Caco-2 (cell line): ENCODE results near the gene PEX13. TPM values are rescaled to one million over a fixed set of nuclear protein-coding genes. Genes with fewer than 3 reads are reported as not detected.

ENCODE experiments used
- BruUV-seq: library from RNA; stranded (reverse); fragments of 400-500 nt; replicated peaks from 2 replicates; lab custom pipeline; 2021; lab: Mats Ljungman, UMichigan
- CTCF ChIA-PET: fragments of 300-600 bp; sonication (Branson Sonifier 250); formaldehyde crosslinking; loops from one replicate; lab custom pipeline; 2022; ENCODE audit warnings: antibody characterized with exemption; lab: Charles Lee
- POLR2A ChIA-PET: fragments of 300-600 bp; sonication (Branson Sonifier 250); formaldehyde crosslinking; loops from one replicate; lab custom pipeline; 2022; ENCODE audit warnings: antibody characterized with exemption; lab: Charles Lee
- DNase-seq, 2 experiments: peaks; one replicate each; pipeline versions ENCODE4 v3.0.0 to v3.0.0-alpha.2; 2020 to 2022
- H3K27me3 ChIP-seq: replicated peaks from 2 replicates; pipeline ENCODE4 v1.6.0; 2011; ENCODE audit warnings: low read length; ENCODE audit not compliant: control insufficient read depth, insufficient read depth
- H3K36me3 ChIP-seq: 2 replicates; pipeline ENCODE4 v1.5.1; 2011; ENCODE audit warnings: low read length; ENCODE audit not compliant: control insufficient read depth, insufficient read depth
- H3K4me1 ChIP-seq: fragments of 250-450 bp; sonication (Bioruptor Pico); 2 replicates; pipeline ENCODE4 v1.5.1; 2020; ENCODE audit warnings: mild to moderate bottlenecking
- H3K4me3 ChIP-seq: 2 replicates; pipeline ENCODE4 v1.5.1; 2011; ENCODE audit warnings: low read depth, mild to moderate bottlenecking, control low read depth, low read length
- H3K9me3 ChIP-seq: fragments of 250-450 bp; sonication (Bioruptor Pico); 2 replicates; pipeline ENCODE4 v1.5.1; 2020; ENCODE audit warnings: mild to moderate bottlenecking, moderate library complexity
- H3K27ac Mint-ChIP-seq: one replicate; pipeline ENCODE4 v1.8.0; 2022; ENCODE audit warnings: mixed read lengths; ENCODE audit not compliant: unreplicated experiment
- H3K27me3 Mint-ChIP-seq: one replicate; pipeline ENCODE4 v1.8.0; 2022; ENCODE audit warnings: mixed read lengths; ENCODE audit not compliant: insufficient read depth, unreplicated experiment
- H3K36me3 Mint-ChIP-seq: one replicate; pipeline ENCODE4 v1.8.0; 2022; ENCODE audit warnings: mild to moderate bottlenecking, mixed read lengths; ENCODE audit not compliant: insufficient read depth, unreplicated experiment
- H3K4me1 Mint-ChIP-seq: one replicate; pipeline ENCODE4 v1.8.0; 2022; ENCODE audit warnings: low read depth, mixed read lengths; ENCODE audit not compliant: unreplicated experiment
- H3K4me3 Mint-ChIP-seq: one replicate; pipeline ENCODE4 v1.8.0; 2022; ENCODE audit warnings: mild to moderate bottlenecking, moderate library complexity, mixed read lengths; ENCODE audit not compliant: unreplicated experiment
- H3K9me3 Mint-ChIP-seq: one replicate; pipeline ENCODE4 v1.8.0; 2022; ENCODE audit warnings: mixed read lengths; ENCODE audit not compliant: unreplicated experiment
- CTCF ChIP-seq, 2 experiments: fragments of 200-600 bp in 1 of 2; IDR thresholded peaks; 1 replicate in 1 of 2; 2 replicates in 1 of 2; pipeline versions ENCODE4 v1.5.1 to v1.8.0; 2011 to 2022; ENCODE audit warnings: antibody characterized with exemption in 1 of 2, control low read depth in 1 of 2, inconsistent platforms in 1 of 2, low read depth in 1 of 2, low read length in 1 of 2, mild to moderate bottlenecking in 1 of 2, moderate library complexity in 1 of 2; ENCODE audit not compliant: insufficient read depth in 1 of 2, severe bottlenecking in 1 of 2, unreplicated experiment in 1 of 2
- intact Hi-C: fragments of 100-400 bp; cut with micrococcal nuclease; formaldehyde crosslinking; loops from one replicate; pipeline ENCODE4 v1.10.0; 2022; ENCODE audit not compliant: unreplicated experiment
- total RNA-seq: library from RNA; stranded (reverse); gene quantifications from 2 replicates; pipeline ENCODE4 v1.2.3, GENCODE V29; 2022

The PEX13 gene
- total RNA-seq, 1 experiment from 2014 or later: 37.4 TPM

- intact Hi-C loops: no loop called here
- no peaks in the 10 kb centered on the region for H3K27me3 ChIP-seq
- no TSS peak for BruUV-seq
Observed at GRCh38 chr2:60974652-60975051, 42.9 kb upstream of the PEX13 start.

GRCh38 chr2:60976256-60976850 is 41.2 kb upstream of the PEX13 start:
- Histone ChIP-seq H3K9me3 (no peaks in the 10 kb centered on the region), H3K4me1 (no peaks in the 10 kb centered on the region), H3K27me3 (no peaks in the 10 kb centered on the region), H3K4me3 (no peak overlapping the region), H3K36me3 (no peaks in the 10 kb centered on the region)
- Mint-ChIP-seq H3K4me1 (no peaks in the 10 kb centered on the region), H3K4me3 (no peak overlapping the region), H3K27me3 (no peaks in the 10 kb centered on the region), H3K9me3 (no peaks in the 10 kb centered on the region), H3K27ac (no peak overlapping the region), H3K36me3 (no peaks in the 10 kb centered on the region)
- intact Hi-C loops: no loop called here
- DNase-seq: no peak
- no TSS peak for BruUV-seq
- ChIA-PET POLR2A (no interaction called here), CTCF (no interaction called here)
- no peak for TF ChIP-seq CTCF (IDR thresholded peaks at IDR 0.05; ENCODE audit: insufficient read depth in 1 of 2, low read depth in 1 of 2, low read length in 1 of 2, severe bottlenecking in 1 of 2, unreplicated experiment in 1 of 2)

More at GRCh38 chr2:60974652-60975051, 42.9 kb upstream of the PEX13 start:
- H3K36me3 ChIP-seq: no peaks in the 10 kb centered on the region
- no peak overlapping the region for H3K4me3 ChIP-seq
- POLR2A ChIA-PET: no interaction called here
- CTCF ChIA-PET: interaction anchor here (0.7 kb wide), 1 partner anchor 26 kb away, joined by 4 read pairs; no protein-coding TSS in a partner anchor
- H3K27me3 Mint-ChIP-seq: no peaks in the 10 kb centered on the region
- no peak for TF ChIP-seq CTCF (IDR thresholded peaks at IDR 0.05; ENCODE audit: insufficient read depth in 1 of 2, low read depth in 1 of 2, low read length in 1 of 2, severe bottlenecking in 1 of 2, unreplicated experiment in 1 of 2)
- no peaks in the 10 kb centered on the region for H3K36me3 Mint-ChIP-seq
- H3K4me1 ChIP-seq: no peaks in the 10 kb centered on the region
- no peak overlapping the region for H3K4me3 Mint-ChIP-seq
- no peak overlapping the region for H3K27ac Mint-ChIP-seq
- no peaks in the 10 kb centered on the region for H3K9me3 ChIP-seq
- no peaks in the 10 kb centered on the region for H3K4me1 Mint-ChIP-seq
- no peak for DNase-seq
- no peaks in the 10 kb centered on the region for H3K9me3 Mint-ChIP-seq

DNA sequence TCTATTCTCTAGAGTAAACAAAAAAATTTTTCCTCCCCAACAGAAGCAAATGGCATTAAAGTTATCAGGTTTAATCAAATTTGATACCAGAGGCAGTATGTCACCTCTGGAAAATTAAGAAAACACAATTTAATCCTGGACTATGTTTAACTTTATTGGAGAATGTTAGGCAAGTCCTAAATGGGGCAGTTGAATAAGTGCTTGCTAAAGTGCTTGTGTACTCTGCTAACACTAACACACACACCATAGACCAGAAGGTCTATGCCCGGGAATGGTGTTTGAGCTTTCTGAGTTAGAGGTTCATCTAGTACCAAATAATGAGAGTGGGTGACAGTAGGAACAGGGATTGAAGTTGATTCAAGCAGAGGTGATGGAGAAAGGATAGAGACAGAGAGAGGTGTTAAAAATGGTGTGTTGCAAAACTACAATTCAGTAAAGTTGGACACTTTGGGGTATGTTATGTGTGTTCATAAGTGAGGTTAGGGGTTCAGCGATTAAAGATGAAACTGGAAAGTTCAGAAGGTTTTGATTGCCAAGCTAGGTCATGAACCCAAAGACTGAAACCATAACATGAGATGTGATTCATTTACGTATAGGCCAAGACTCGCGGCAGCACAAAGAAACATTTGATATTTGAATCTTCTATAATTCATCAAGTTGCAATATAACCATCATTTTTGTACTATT is 40.5 kb upstream of the PEX13 start:
- CTCF ChIA-PET: no interaction called here
- H3K27ac Mint-ChIP-seq: no peak overlapping the region
- TF ChIP-seq CTCF (IDR thresholded peaks at IDR 0.05; ENCODE audit: insufficient read depth in 1 of 2, low read depth in 1 of 2, low read length in 1 of 2, severe bottlenecking in 1 of 2, unreplicated experiment in 1 of 2): no peak
- no peaks in the 10 kb centered on the region for H3K9me3 ChIP-seq
- H3K4me1 ChIP-seq: no peaks in the 10 kb centered on the region
- H3K4me1 Mint-ChIP-seq: no peaks in the 10 kb centered on the region
- no peak overlapping the region for H3K4me3 Mint-ChIP-seq
- POLR2A ChIA-PET: no interaction called here
- H3K27me3 ChIP-seq: no peaks in the 10 kb centered on the region
- no peaks in the 10 kb centered on the region for H3K36me3 Mint-ChIP-seq
- H3K4me3 ChIP-seq: no peak overlapping the region
- H3K9me3 Mint-ChIP-seq: no peaks in the 10 kb centered on the region
- DNase-seq: no peak
- H3K36me3 ChIP-seq: no peaks in the 10 kb centered on the region
- no peaks in the 10 kb centered on the region for H3K27me3 Mint-ChIP-seq
- no TSS peak for BruUV-seq
- intact Hi-C loops: no loop called here
